Vagina (tissue), 2 donors: ENCODE results near the gene CALHM4. TPM values are rescaled to one million over a fixed set of nuclear protein-coding genes. Genes with fewer than 3 reads are reported as not detected.

Experiments used
- DNase-seq, 2 donors: peaks; one replicate each; pipeline ENCODE4 v3.0.0-alpha.2; 2017; ENCODE audit errors: extremely low spot score in 2 of 2
- H3K27ac ChIP-seq: fragments of 200-600 bp; sonication (generic); one replicate; pipeline ENCODE4 v1.5.1; 2019
- H3K27me3 ChIP-seq: fragments of 200-600 bp; sonication (generic); one replicate; pipeline ENCODE4 v1.5.1; 2019
- H3K36me3 ChIP-seq, 2 donors: fragments of 200-600 bp; sonication (generic); one replicate each; pipeline ENCODE4 v1.5.1; 2017 to 2019
- H3K4me1 ChIP-seq: fragments of 200-600 bp; sonication (generic); one replicate; pipeline ENCODE4 v1.5.1; 2019
- H3K4me3 ChIP-seq, 2 donors: fragments of 200-600 bp; sonication (generic); 1 replicate in 1 of 2; 2 replicates in 1 of 2; pipeline ENCODE4 v1.5.1; 2016 to 2019
- H3K9me3 ChIP-seq: fragments of 200-600 bp; sonication (generic); one replicate; pipeline ENCODE4 v1.5.1; 2019
- POLR2A ChIP-seq, 2 donors: fragments of 450-650 bp; IDR thresholded peaks; one replicate each; pipeline ENCODE4 v1.6.1; 2017; ENCODE audit warnings: antibody characterized with exemption in 2 of 2, mild to moderate bottlenecking in 2 of 2, moderate library complexity in 2 of 2
- POLR2AphosphoS5 ChIP-seq, 2 donors: sonication (generic); formaldehyde crosslinking; IDR thresholded peaks; one replicate each; pipeline ENCODE4 v1.9.0; 2017; ENCODE audit warnings: antibody characterized with exemption in 2 of 2, mild to moderate bottlenecking in 2 of 2, low read depth in 1 of 2; ENCODE audit not compliant: insufficient read depth in 1 of 2
- intact Hi-C: fragments of 100-400 bp; cut with DNase I; formaldehyde crosslinking; loops from one replicate; pipeline ENCODE4 v1.15.1; 2023
- total RNA-seq: library from RNA; depleted of rRNA; stranded (reverse); fragments of >200 nt; gene quantifications from one replicate; pipeline ENCODE4 v1.2.3, GENCODE V29; 2016
- TF ChIP-seq, protein P1 (sequence below), 3 experiments: fragments of 450-650 bp in 2 of 3; fragments of 200-600 bp in 1 of 3; sonication (generic) in 1 of 3; IDR thresholded peaks; one replicate each; pipeline ENCODE4 v1.5.1; 2017 to 2019; ENCODE audit warnings: antibody characterized with exemption in 3 of 3, mild to moderate bottlenecking in 2 of 3, moderate library complexity in 2 of 3

CALHM4 gene
- total RNA-seq, 1 donor from 2014 or later, result not detected

- no peak for DNase-seq
- Histone ChIP-seq H3K36me3 (no peaks in the 10 kb centered on the region), H3K9me3 (no peaks in the 10 kb centered on the region), H3K4me1 (no peaks in the 10 kb centered on the region), H3K27me3 (no peaks in the 10 kb centered on the region), H3K27ac (no peak overlapping the region), H3K4me3 (no peak overlapping the region)
- TF ChIP-seq POLR2A (IDR thresholded peaks at IDR 0.05), result no peak
- TF ChIP-seq, protein P1, sequence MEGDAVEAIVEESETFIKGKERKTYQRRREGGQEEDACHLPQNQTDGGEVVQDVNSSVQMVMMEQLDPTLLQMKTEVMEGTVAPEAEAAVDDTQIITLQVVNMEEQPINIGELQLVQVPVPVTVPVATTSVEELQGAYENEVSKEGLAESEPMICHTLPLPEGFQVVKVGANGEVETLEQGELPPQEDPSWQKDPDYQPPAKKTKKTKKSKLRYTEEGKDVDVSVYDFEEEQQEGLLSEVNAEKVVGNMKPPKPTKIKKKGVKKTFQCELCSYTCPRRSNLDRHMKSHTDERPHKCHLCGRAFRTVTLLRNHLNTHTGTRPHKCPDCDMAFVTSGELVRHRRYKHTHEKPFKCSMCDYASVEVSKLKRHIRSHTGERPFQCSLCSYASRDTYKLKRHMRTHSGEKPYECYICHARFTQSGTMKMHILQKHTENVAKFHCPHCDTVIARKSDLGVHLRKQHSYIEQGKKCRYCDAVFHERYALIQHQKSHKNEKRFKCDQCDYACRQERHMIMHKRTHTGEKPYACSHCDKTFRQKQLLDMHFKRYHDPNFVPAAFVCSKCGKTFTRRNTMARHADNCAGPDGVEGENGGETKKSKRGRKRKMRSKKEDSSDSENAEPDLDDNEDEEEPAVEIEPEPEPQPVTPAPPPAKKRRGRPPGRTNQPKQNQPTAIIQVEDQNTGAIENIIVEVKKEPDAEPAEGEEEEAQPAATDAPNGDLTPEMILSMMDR (IDR thresholded peaks at IDR 0.05), result peak in 1 of 3 experiments; percentile 65
- no peak for TF ChIP-seq POLR2AphosphoS5 (IDR thresholded peaks at IDR 0.05; ENCODE audit: insufficient read depth in 1 of 2, low read depth in 1 of 2)
- intact Hi-C loops, result no loop called here
Observed at GRCh38 chr6:116536216-116536621, 17.3 kb upstream of the CALHM4 start.

- H3K4me1 ChIP-seq, result no peaks in the 10 kb centered on the region
- TF ChIP-seq POLR2A (IDR thresholded peaks at IDR 0.05) (no peak), POLR2AphosphoS5 (IDR thresholded peaks at IDR 0.05; ENCODE audit: insufficient read depth in 1 of 2, low read depth in 1 of 2) (no peak)
- TF ChIP-seq, protein P1 (IDR thresholded peaks at IDR 0.05), result no peak
- no peak overlapping the region for H3K27ac ChIP-seq
- H3K9me3 ChIP-seq, result no peaks in the 10 kb centered on the region
- H3K36me3 ChIP-seq, result no peaks in the 10 kb centered on the region
- intact Hi-C loops, result no loop called here
- no peaks in the 10 kb centered on the region for H3K27me3 ChIP-seq
- DNase-seq, result no peak
- no peak overlapping the region for H3K4me3 ChIP-seq
Observed at GRCh38 chr6:116542426-116542825, 11.1 kb upstream of the CALHM4 start.

DNA sequence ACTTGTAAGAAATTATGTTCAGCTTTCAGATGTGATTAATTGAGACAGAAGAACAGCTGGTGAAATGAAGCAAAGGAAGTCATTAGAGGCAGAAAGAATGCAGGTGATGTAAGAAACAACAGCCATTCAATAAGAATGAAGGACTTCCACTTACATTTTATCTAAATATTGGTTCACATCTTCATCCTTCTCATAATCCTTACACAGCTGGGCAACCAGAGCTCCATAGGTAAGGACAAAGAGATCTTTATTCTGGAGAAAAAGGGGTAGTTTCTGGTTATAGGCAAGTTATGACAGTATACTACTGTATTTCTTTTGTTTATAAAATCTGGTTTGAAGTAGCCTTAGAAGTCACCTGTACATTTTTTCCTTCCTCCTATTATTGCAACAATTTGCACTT, 10.4 kb upstream of the CALHM4 start:
- Histone ChIP-seq H3K4me3 (no peak overlapping the region), H3K9me3 (no peaks in the 10 kb centered on the region), H3K4me1 (no peaks in the 10 kb centered on the region), H3K27me3 (no peaks in the 10 kb centered on the region), H3K36me3 (no peaks in the 10 kb centered on the region), H3K27ac (no peak overlapping the region)
- TF ChIP-seq POLR2AphosphoS5 (IDR thresholded peaks at IDR 0.05; ENCODE audit: insufficient read depth in 1 of 2, low read depth in 1 of 2) (no peak), POLR2A (IDR thresholded peaks at IDR 0.05) (no peak)
- TF ChIP-seq, protein P1 (IDR thresholded peaks at IDR 0.05), result no peak
- DNase-seq, result no peak
- intact Hi-C loops, result no loop called here

DNA sequence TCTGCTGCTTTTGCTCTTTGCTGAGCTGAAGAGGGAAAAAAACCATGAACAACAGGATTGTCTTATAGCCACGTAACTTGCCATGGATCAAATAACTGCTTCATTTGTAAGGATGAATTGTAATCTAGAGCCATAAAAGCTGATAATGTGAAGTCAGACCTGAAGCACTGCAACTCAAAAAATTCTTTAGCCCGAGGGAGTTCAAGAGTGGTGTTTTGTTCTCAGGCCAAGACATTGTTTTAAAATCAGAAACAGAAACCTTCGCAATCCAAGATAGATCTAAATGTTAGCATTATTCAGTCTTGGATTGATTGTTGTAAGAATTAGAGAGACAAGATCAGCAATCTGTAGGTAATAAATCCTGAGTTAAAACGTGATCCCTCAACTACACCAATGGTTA, 7.9 kb upstream of the CALHM4 start, which contains the start of gene TRAPPC3L:
TRAPPC3L (minus strand) TSS at position 34 of the 400 bp plus-strand sequence. CDS start 170 bp downstream, outside the sequence.
- no peak within 1 kb of the TSS for H3K4me3 ChIP-seq
- H3K4me1 ChIP-seq, result no peaks in the 10 kb centered on the region
- H3K27ac ChIP-seq, result no peak within 1 kb of the TSS
- H3K9me3 ChIP-seq, result no peaks in the 10 kb centered on the region
- TF ChIP-seq POLR2AphosphoS5 (IDR thresholded peaks at IDR 0.05; ENCODE audit: insufficient read depth in 1 of 2, low read depth in 1 of 2), result no peak
- no peak for TF ChIP-seq POLR2A (IDR thresholded peaks at IDR 0.05)
- TF ChIP-seq, protein P1 (IDR thresholded peaks at IDR 0.05), result no peak
- no peaks in the 10 kb centered on the region for H3K27me3 ChIP-seq
- DNase-seq, result no peak
- intact Hi-C loops, result no loop called here
- no peaks in the 10 kb centered on the region for H3K36me3 ChIP-seq

- Histone ChIP-seq H3K27ac (no peak overlapping the region), H3K4me3 (no peak overlapping the region), H3K27me3 (no peaks in the 10 kb centered on the region), H3K36me3 (no peaks in the 10 kb centered on the region), H3K9me3 (no peaks in the 10 kb centered on the region), H3K4me1 (no peaks in the 10 kb centered on the region)
- no peak for DNase-seq
- intact Hi-C loops, result no loop called here
- TF ChIP-seq, protein P1 (IDR thresholded peaks at IDR 0.05), result no peak
- TF ChIP-seq POLR2A (IDR thresholded peaks at IDR 0.05), result no peak
- no peak for TF ChIP-seq POLR2AphosphoS5 (IDR thresholded peaks at IDR 0.05; ENCODE audit: insufficient read depth in 1 of 2, low read depth in 1 of 2)
Observed at GRCh38 chr6:116547358-116547757, 6.2 kb upstream of the CALHM4 start.
